B cell (primary cell): ENCODE data around the gene MFN2.
"Not testable (repeated sequence)": the region's sequence is repeated elsewhere in the genome, so short reads cannot be mapped to it uniquely, and the experiment has no call there.

Experiments used
- EZH2 ChIP-seq: IDR thresholded peaks from 2 replicates; pipeline ENCODE4 v1.6.1; 2012; ENCODE audit warnings: borderline replicate concordance, low read depth, mild to moderate bottlenecking, moderate library complexity, low read length; ENCODE audit not compliant: insufficient read depth, poor library complexity, severe bottlenecking
- TF ChIP-seq, protein P1 (sequence below): fragments of 200-600 bp; IDR thresholded peaks from one replicate; pipeline ENCODE4 v1.8.0; 2022; ENCODE audit warnings: antibody characterized with exemption, mild to moderate bottlenecking

- TF ChIP-seq, protein P1, sequence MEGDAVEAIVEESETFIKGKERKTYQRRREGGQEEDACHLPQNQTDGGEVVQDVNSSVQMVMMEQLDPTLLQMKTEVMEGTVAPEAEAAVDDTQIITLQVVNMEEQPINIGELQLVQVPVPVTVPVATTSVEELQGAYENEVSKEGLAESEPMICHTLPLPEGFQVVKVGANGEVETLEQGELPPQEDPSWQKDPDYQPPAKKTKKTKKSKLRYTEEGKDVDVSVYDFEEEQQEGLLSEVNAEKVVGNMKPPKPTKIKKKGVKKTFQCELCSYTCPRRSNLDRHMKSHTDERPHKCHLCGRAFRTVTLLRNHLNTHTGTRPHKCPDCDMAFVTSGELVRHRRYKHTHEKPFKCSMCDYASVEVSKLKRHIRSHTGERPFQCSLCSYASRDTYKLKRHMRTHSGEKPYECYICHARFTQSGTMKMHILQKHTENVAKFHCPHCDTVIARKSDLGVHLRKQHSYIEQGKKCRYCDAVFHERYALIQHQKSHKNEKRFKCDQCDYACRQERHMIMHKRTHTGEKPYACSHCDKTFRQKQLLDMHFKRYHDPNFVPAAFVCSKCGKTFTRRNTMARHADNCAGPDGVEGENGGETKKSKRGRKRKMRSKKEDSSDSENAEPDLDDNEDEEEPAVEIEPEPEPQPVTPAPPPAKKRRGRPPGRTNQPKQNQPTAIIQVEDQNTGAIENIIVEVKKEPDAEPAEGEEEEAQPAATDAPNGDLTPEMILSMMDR, result not testable (repeated sequence)
- not testable (repeated sequence) for TF ChIP-seq EZH2
Measured at GRCh38 chr1:11939794-11940193, 40.5 kb upstream of the MFN2 start.
